Ovary (tissue), 9 donors: ENCODE measurements around the gene ZNF556. TPM values are rescaled to one million over a fixed set of nuclear protein-coding genes. Genes with fewer than 3 reads are reported as not detected.
"Not testable (repeated sequence)": the region's sequence is repeated elsewhere in the genome, so short reads cannot be mapped to it uniquely, and the experiment has no call there.

ENCODE experiments used
- DNase-seq, 5 donors: peaks; one replicate each; pipeline ENCODE4 v3.0.0-alpha.2; 2019 to 2020
- H3K27ac ChIP-seq, 2 donors: fragments of 200-600 bp; one replicate each; pipeline versions ENCODE4 v1.5.1 to v1.8.0; 2019 to 2022
- H3K27me3 ChIP-seq: fragments of 200-600 bp; one replicate; pipeline ENCODE4 v1.8.0; 2022
- H3K36me3 ChIP-seq: fragments of 200-600 bp; sonication (generic); one replicate; pipeline ENCODE4 v1.5.1; 2019
- H3K4me1 ChIP-seq: one replicate; pipeline ENCODE4 v1.8.1; 2013; ENCODE audit warnings: mild to moderate bottlenecking, moderate library complexity; ENCODE audit not compliant: insufficient read depth
- H3K4me3 ChIP-seq: fragments of 200-600 bp; sonication (generic); one replicate; pipeline ENCODE4 v1.5.1; 2017
- H3K9me3 ChIP-seq, 2 donors: fragments of 200-600 bp in 1 of 2; sonication (generic) in 1 of 2; one replicate each; pipeline versions ENCODE4 v1.5.1 to v1.8.1; 2013 to 2019; ENCODE audit warnings: mild to moderate bottlenecking in 1 of 2, moderate library complexity in 1 of 2
- CTCF ChIP-seq, 3 donors: fragments of 450-650 bp in 2 of 3; fragments of 200-600 bp in 1 of 3; IDR thresholded peaks; one replicate each; pipeline versions ENCODE4 v1.5.1 to v1.8.0; 2016 to 2022; ENCODE audit warnings: antibody characterized with exemption in 3 of 3, mild to moderate bottlenecking in 1 of 3
- EP300 ChIP-seq: sonication (generic); formaldehyde crosslinking; IDR thresholded peaks from one replicate; pipeline ENCODE4 v1.6.1; 2017; ENCODE audit warnings: antibody characterized with exemption
- POLR2A ChIP-seq: fragments of 450-650 bp; IDR thresholded peaks from one replicate; pipeline ENCODE4 v1.6.1; 2017; ENCODE audit warnings: antibody characterized with exemption, mild to moderate bottlenecking, moderate library complexity
- WGBS, 3 donors: extraction: QIAGEN DNeasy Blood & Tissue Kit in 1 of 3; methylation state at CpG; one replicate each; pipeline versions ENCODE4 v1.1.5 to v1.1.7; 2013 to 2017; 5-methylcytosine and 5-hydroxymethylcytosine counted together
- intact Hi-C, 4 donors: fragments of 100-400 bp; cut with DNase I; formaldehyde crosslinking; loops; one replicate each; pipeline versions ENCODE4 v1.11.0 to v1.15.1; 2022 to 2023
- polyA plus RNA-seq, 2 donors: library from polyadenylated mRNA; stranded (reverse); fragments of 200-250 nt in 1 of 2; fragments of 350-450 nt in 1 of 2; fragmentation: Illumina TruSeq in 1 of 2; extraction: RNeasy Lipid Tissue Mini Kit (QIAGEN cat#74804) in 1 of 2; gene quantifications; one replicate each; pipeline ENCODE4 v1.2.3, GENCODE V29; 2013 to 2014
- total RNA-seq, 7 donors: library from RNA; depleted of rRNA in 2 of 7; stranded (reverse); fragments of >200 nt in 2 of 7; fragmentation: NEBNext Ultra II Directional in 3 of 7; extraction: Animal tissue kit (Norgen Biotek cat#: 25700) in 3 of 7; gene quantifications; one replicate each; pipeline versions ENCODE4 v1.1.0 to v1.2.4, GENCODE V29; 2016 to 2023
- donor health status: DM: no; HTN: no; CAD: no; lungs with moderate emphysema.
- donor health status: DM: no; HTN: no; CAD: no.
- donor health status: Bipolar disorder and iron deficiency.
- donor health status: DM: yes; HTN: yes; CAD: no.
- donor health status: DM: no; HTN: no; CAD: no.
- donor health status: DM: yes; HTN: yes; CAD: no.

Gene ZNF556
- total and polyA plus RNA-seq, 9 donors = 2.8 to 9.0 (median 6.7) TPM

- Histone ChIP-seq H3K9me3 (no peaks in the 10 kb centered on the region), H3K4me3 (no peak overlapping the region), H3K27ac (no peak overlapping the region), H3K36me3 (no peaks in the 10 kb centered on the region), H3K4me1 (no peaks in the 10 kb centered on the region), H3K27me3 (no peaks in the 10 kb centered on the region)
- intact Hi-C loops = no loop called here
- 87 to 90% (median 88%) methylated on average over 14 of the region's 14 CpGs for WGBS, 3 donors
- no peak for TF ChIP-seq EP300
- TF ChIP-seq CTCF (IDR thresholded peaks at IDR 0.05) = no peak
- no peak for TF ChIP-seq POLR2A
- DNase-seq = no peak
Observed at GRCh38 chr19:2883686-2884439, 16.7 kb downstream of the ZNF556 start.

GRCh38 chr19:2885736-2886135, 18.6 kb downstream of the ZNF556 start:
- intact Hi-C loops = no loop called here
- Histone ChIP-seq H3K36me3 (no peaks in the 10 kb centered on the region), H3K4me3 (no peak overlapping the region), H3K27ac (no peak overlapping the region), H3K4me1 (no peaks in the 10 kb centered on the region), H3K9me3 (no peaks in the 10 kb centered on the region), H3K27me3 (no peaks in the 10 kb centered on the region)
- WGBS, 3 donors = 87 to 89% (median 88%) methylated on average over 17 of the region's 17 CpGs
- peak in 1 of 5 donors; percentile 28 for DNase-seq
- no peak for TF ChIP-seq POLR2A
- TF ChIP-seq EP300 = no peak
- TF ChIP-seq CTCF (IDR thresholded peaks at IDR 0.05) = no peak

GRCh38 chr19:2887391-2887914, 20.3 kb downstream of the ZNF556 start:
- Histone ChIP-seq H3K36me3 (no peaks in the 10 kb centered on the region), H3K27ac (no peak overlapping the region), H3K4me3 (no peak overlapping the region), H3K9me3 (no peaks in the 10 kb centered on the region), H3K27me3 (no peaks in the 10 kb centered on the region), H3K4me1 (no peaks in the 10 kb centered on the region)
- 12 to 19% (median 17%) methylated on average over 9 of the region's 9 CpGs for WGBS, 3 donors
- intact Hi-C loops = no loop called here
- TF ChIP-seq CTCF (IDR thresholded peaks at IDR 0.05) = peak; percentile 50 to 64 (median 51)
- TF ChIP-seq EP300 = no peak
- DNase-seq = peak in 1 of 5 donors; percentile 39

GRCh38 chr19:2888731-2889224, 21.6 kb downstream of the ZNF556 start:
- no peaks in the 10 kb centered on the region for H3K9me3 ChIP-seq
- WGBS, 3 donors = 46 to 80% (median 68%) methylated on average over 36 to 37 of the region's 37 CpGs
- no peaks in the 10 kb centered on the region for H3K36me3 ChIP-seq
- no peak overlapping the region for H3K27ac ChIP-seq
- H3K4me1 ChIP-seq = no peaks in the 10 kb centered on the region
- peak in 3 of 5 donors; percentile 62 to 66 (median 65) for DNase-seq
- no peaks in the 10 kb centered on the region for H3K27me3 ChIP-seq
- H3K4me3 ChIP-seq = no peak overlapping the region
- intact Hi-C loops = no loop called here
- TF ChIP-seq POLR2A (no peak), CTCF (IDR thresholded peaks at IDR 0.05) (no peak), EP300 (no peak)

GRCh38 chr19:2890531-2890930, 23.4 kb downstream of the ZNF556 start:
- 77 to 78% (median 77%) methylated on average over 8 of the region's 8 CpGs for WGBS, 3 donors
- intact Hi-C loops, H3K27ac ChIP-seq, H3K36me3 ChIP-seq, H3K4me3 ChIP-seq, DNase-seq, H3K4me1 ChIP-seq, H3K9me3 ChIP-seq, H3K27me3 ChIP-seq: not testable (repeated sequence)
